Breast epithelium (tissue), 4 donors: Measurements from ENCODE around the gene TRIM9. TPM values are rescaled to one million over a fixed set of nuclear protein-coding genes. Genes with fewer than 3 reads are reported as not detected.

Experiments used
- DNase-seq, 2 donors: peaks; one replicate each; pipeline ENCODE4 v3.0.0-alpha.2; 2019; ENCODE audit warnings: low spot score in 2 of 2
- H3K27ac ChIP-seq, 2 donors: fragments of 200-600 bp; sonication (generic) in 1 of 2; one replicate each; pipeline ENCODE4 v1.5.1; 2016 to 2019; ENCODE audit warnings: mild to moderate bottlenecking in 1 of 2
- H3K27me3 ChIP-seq, 2 donors: fragments of 200-600 bp; sonication (generic) in 1 of 2; one replicate each; pipeline versions ENCODE4 v1.5.1 to v1.6.0; 2017 to 2019; ENCODE audit warnings: control low read depth in 1 of 2, mild to moderate bottlenecking in 1 of 2
- H3K36me3 ChIP-seq: fragments of 200-600 bp; one replicate; pipeline ENCODE4 v1.5.1; 2019
- H3K4me1 ChIP-seq, 2 donors: fragments of 200-600 bp; sonication (generic); one replicate each; pipeline ENCODE4 v1.5.1; 2016 to 2019; ENCODE audit warnings: control low read depth in 1 of 2
- H3K4me3 ChIP-seq, 3 donors: fragments of 200-600 bp; sonication (generic); 1 replicate in 2 of 3; 2 replicates in 1 of 3; pipeline ENCODE4 v1.5.1; 2016 to 2019; ENCODE audit warnings: mild to moderate bottlenecking in 3 of 3, moderate library complexity in 2 of 3
- H3K9me3 ChIP-seq, 2 donors: fragments of 200-600 bp; sonication (generic) in 1 of 2; one replicate each; pipeline ENCODE4 v1.5.1; 2016 to 2019; ENCODE audit warnings: control low read depth in 1 of 2
- POLR2A ChIP-seq: fragments of 450-650 bp; IDR thresholded peaks from one replicate; pipeline ENCODE4 v1.6.1; 2016; ENCODE audit warnings: antibody characterized with exemption, mild to moderate bottlenecking, moderate library complexity
- POLR2AphosphoS5 ChIP-seq, 3 donors: sonication (generic); formaldehyde crosslinking; IDR thresholded peaks; one replicate each; pipeline ENCODE4 v1.6.1; 2017; ENCODE audit warnings: antibody characterized with exemption in 3 of 3
- intact Hi-C: fragments of 100-400 bp; cut with DNase I; formaldehyde crosslinking; loops from one replicate; pipeline ENCODE4 v1.15.1; 2023; ENCODE audit warnings: low total_unique reads
- total RNA-seq, 3 donors: library from RNA; depleted of rRNA; stranded (reverse); fragments of >200 nt; gene quantifications; one replicate each; pipeline ENCODE4 v1.1.0, GENCODE V29; 2016
- TF ChIP-seq, protein P1 (sequence below), 3 donors: fragments of 450-650 bp; IDR thresholded peaks; one replicate each; pipeline ENCODE4 v1.5.1; 2016 to 2017; ENCODE audit warnings: antibody characterized with exemption in 3 of 3, mild to moderate bottlenecking in 3 of 3, moderate library complexity in 3 of 3

The TRIM9 gene
- total RNA-seq, 3 donors from 2014 or later = 2.9 to 5.2 (median 4.6) TPM

DNA sequence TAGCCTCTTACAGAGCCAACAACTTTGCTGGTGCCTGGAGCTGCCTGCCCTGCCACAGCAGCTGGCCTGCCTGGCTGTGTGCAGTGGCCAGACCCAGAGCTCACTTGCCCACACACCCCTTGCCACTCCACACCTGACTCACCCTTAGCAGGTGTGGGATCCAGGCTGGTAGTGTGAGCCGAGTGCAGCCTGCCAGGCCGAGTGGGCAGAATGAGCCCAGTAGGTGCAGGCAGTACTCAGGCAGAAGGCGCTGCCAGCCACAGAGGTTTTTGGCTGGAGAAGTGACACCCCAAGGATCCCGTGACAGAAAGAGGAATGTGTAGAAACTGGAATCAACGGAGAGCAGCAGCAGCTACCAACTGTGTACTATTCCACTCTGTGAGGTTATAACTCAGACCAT, 120.8 kb downstream of the TRIM9 start:
- H3K36me3 ChIP-seq = no peaks in the 10 kb centered on the region
- intact Hi-C loops = no loop called here
- no peak for DNase-seq

DNA sequence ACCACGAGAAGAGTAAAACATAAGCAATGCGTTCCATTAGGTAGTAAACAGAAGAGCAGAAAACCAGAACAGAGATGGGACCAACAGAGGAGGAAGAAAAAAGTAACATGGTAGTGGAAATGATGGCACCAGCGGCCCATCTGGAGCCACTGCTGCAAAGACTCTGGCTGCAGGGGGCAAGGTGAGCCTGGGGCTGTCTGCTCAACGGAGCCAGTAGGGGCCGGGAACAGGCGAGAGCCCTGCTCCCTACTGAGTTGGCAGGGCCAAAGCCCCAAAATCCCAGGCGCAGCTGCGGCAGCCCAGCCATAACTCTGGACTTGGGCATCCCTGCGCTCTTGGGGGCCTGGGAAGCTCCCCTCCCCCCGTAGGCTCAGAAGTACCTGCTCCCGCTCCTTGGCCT, 122.2 kb downstream of the TRIM9 start:
- DNase-seq = no peak
- Histone ChIP-seq H3K9me3 (no peaks in the 10 kb centered on the region), H3K4me3 (no peak overlapping the region), H3K36me3 (no peaks in the 10 kb centered on the region), H3K27me3 (no peaks in the 10 kb centered on the region), H3K4me1 (no peaks in the 10 kb centered on the region), H3K27ac (no peak overlapping the region)
- intact Hi-C loops = no loop called here
- no peak for TF ChIP-seq POLR2A
- TF ChIP-seq, protein P1, sequence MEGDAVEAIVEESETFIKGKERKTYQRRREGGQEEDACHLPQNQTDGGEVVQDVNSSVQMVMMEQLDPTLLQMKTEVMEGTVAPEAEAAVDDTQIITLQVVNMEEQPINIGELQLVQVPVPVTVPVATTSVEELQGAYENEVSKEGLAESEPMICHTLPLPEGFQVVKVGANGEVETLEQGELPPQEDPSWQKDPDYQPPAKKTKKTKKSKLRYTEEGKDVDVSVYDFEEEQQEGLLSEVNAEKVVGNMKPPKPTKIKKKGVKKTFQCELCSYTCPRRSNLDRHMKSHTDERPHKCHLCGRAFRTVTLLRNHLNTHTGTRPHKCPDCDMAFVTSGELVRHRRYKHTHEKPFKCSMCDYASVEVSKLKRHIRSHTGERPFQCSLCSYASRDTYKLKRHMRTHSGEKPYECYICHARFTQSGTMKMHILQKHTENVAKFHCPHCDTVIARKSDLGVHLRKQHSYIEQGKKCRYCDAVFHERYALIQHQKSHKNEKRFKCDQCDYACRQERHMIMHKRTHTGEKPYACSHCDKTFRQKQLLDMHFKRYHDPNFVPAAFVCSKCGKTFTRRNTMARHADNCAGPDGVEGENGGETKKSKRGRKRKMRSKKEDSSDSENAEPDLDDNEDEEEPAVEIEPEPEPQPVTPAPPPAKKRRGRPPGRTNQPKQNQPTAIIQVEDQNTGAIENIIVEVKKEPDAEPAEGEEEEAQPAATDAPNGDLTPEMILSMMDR (IDR thresholded peaks at IDR 0.05) = no peak
- TF ChIP-seq POLR2AphosphoS5 (IDR thresholded peaks at IDR 0.05) = no peak

More for the DNA sequence above, 120.8 kb downstream of the TRIM9 start:
- Histone ChIP-seq H3K27ac (no peak overlapping the region), H3K9me3 (no peaks in the 10 kb centered on the region), H3K4me3 (no peak overlapping the region), H3K4me1 (no peaks in the 10 kb centered on the region), H3K27me3 (no peaks in the 10 kb centered on the region)
- TF ChIP-seq, protein P1 (IDR thresholded peaks at IDR 0.05) = no peak
- TF ChIP-seq POLR2AphosphoS5 (IDR thresholded peaks at IDR 0.05) (no peak), POLR2A (no peak)

DNA sequence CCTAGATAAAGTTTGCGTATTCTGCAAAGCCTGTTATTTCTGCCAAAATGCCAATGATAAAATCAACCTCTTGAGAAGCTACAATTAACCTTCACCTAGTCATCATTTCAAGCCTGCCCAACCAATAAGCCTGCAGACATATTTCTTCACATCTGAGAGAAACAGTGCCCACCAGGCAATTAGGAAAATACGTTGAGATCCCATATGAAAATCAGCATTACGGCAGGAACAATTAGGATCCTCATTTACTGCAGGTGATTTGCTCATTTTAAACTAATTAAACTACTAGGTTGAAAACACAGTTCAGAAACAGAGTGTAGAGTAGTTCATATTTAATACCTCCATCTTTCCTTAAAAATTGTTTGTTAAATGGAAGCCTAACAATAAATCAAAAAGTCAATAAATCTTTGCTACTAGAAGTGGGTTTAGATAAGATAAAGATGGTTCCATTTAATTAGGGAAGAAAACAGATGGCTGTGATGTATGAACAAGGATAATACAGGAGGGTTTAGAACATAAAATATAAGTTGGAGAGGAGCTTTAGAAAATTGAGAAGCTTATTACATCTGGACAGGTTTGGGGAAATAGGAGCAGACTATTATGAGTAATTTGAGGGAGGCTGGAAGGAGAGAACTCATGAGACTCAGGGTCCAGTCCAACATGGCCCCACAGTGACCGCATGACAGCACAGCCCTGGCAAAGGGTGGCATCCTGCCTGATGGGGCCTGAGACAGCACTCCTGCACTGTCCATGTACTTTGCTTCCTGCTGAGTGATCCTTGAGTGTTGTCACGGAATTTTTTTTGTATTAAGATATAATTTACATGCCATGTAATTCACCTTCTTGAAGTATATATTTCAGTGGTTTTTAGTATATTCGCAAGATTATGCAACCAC, 123.8 kb downstream of the TRIM9 start:
- Histone ChIP-seq H3K27me3 (no peaks in the 10 kb centered on the region), H3K9me3 (no peaks in the 10 kb centered on the region), H3K36me3 (no peaks in the 10 kb centered on the region), H3K4me3 (no peak overlapping the region), H3K27ac (no peak overlapping the region), H3K4me1 (no peaks in the 10 kb centered on the region)
- TF ChIP-seq, protein P1 (IDR thresholded peaks at IDR 0.05) = no peak
- TF ChIP-seq POLR2AphosphoS5 (IDR thresholded peaks at IDR 0.05) = no peak
- no peak for TF ChIP-seq POLR2A
- no peak for DNase-seq
- intact Hi-C loops = no loop called here

DNA sequence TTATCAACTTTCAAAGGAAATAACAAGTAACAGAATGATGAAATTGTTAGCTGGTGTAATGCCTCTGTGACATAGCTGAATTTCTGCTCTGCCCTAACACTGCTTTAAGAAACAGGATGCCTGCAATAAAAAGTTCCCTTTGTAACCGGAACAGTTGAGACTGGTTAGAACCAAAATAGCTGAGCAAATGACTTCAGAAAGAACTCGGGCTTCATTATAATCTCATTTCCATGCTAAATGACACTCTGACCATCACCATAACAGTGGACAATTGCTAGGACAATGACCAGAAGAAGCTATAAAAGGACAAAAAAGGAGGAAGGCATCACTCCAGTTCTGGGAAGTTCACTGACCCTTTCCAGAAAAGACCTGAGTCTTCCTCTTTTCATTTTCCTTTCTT, 127.1 kb downstream of the TRIM9 start:
- Histone ChIP-seq H3K4me3 (no peak overlapping the region), H3K27me3 (no peaks in the 10 kb centered on the region), H3K36me3 (no peaks in the 10 kb centered on the region), H3K27ac (no peak overlapping the region), H3K4me1 (no peaks in the 10 kb centered on the region), H3K9me3 (no peaks in the 10 kb centered on the region)
- TF ChIP-seq POLR2AphosphoS5 (IDR thresholded peaks at IDR 0.05) (no peak), POLR2A (no peak)
- TF ChIP-seq, protein P1 (IDR thresholded peaks at IDR 0.05) = no peak
- DNase-seq = no peak
- intact Hi-C loops = no loop called here

DNA sequence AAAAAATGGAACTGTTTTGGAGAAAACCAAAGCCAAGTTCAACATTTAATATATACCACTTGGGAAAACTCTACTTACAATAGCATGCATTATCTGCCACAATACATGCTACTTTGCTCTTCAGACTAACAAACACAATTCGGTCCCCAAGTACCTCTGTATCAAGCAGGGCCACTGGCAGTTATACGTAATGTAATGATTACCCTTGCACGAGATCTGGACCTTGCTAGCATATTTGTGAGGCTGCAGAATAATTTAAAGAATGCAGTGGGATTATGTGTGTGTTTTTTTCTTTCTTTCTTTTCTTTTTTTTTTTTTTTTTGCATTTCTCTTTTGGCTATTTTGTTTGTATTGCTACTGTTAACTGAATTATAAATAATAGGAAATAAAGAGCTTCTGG, 127.8 kb downstream of the TRIM9 start:
- intact Hi-C loops = no loop called here
- Histone ChIP-seq H3K27me3 (no peaks in the 10 kb centered on the region), H3K36me3 (no peaks in the 10 kb centered on the region), H3K9me3 (no peaks in the 10 kb centered on the region), H3K27ac (no peak overlapping the region), H3K4me3 (no peak overlapping the region), H3K4me1 (no peaks in the 10 kb centered on the region)
- no peak for DNase-seq
- TF ChIP-seq POLR2AphosphoS5 (IDR thresholded peaks at IDR 0.05) (no peak), POLR2A (no peak)
- TF ChIP-seq, protein P1 (IDR thresholded peaks at IDR 0.05) = no peak
